HepG2 (cell line): ENCODE data around the gene SMPD3.

Source experiments
- ATF5 ChIP-seq: sonication (generic); formaldehyde crosslinking; IDR thresholded peaks from 2 replicates; pipeline ENCODE4 v1.4.0; 2020; ENCODE audit warnings: mild to moderate bottlenecking, low read depth, missing genetic modification reagents
- CEBPB ChIP-seq: IDR thresholded peaks from 2 replicates; pipeline ENCODE4 v1.6.1; 2011; ENCODE audit warnings: low read depth, low read length, improper control_type of control experiment, borderline replicate concordance
- ETV6 ChIP-seq: sonication (generic); formaldehyde crosslinking; conservative IDR thresholded peaks from 2 replicates; pipeline ENCODE4 v1.4.0; 2020; ENCODE audit warnings: missing genetic modification reagents
- FOSL1 ChIP-seq: sonication (generic); formaldehyde crosslinking; IDR thresholded peaks from 2 replicates; pipeline ENCODE4 v1.9.0; 2021; ENCODE audit warnings: missing genetic modification reagents, borderline replicate concordance
- KMT2A ChIP-seq: sonication (generic); formaldehyde crosslinking; IDR thresholded peaks from 2 replicates; pipeline ENCODE4 v1.4.0; 2020; ENCODE audit warnings: missing genetic modification reagents
- MEF2D ChIP-seq: sonication (generic); formaldehyde crosslinking; IDR thresholded peaks from 2 replicates; pipeline ENCODE4 v1.5.1; 2020; ENCODE audit warnings: mild to moderate bottlenecking, missing genetic modification reagents
- PREB ChIP-seq: sonication (generic); formaldehyde crosslinking; IDR thresholded peaks from 2 replicates; pipeline ENCODE4 v1.4.0; 2020; ENCODE audit warnings: missing genetic modification reagents
- REST ChIP-seq, 2 experiments: IDR thresholded peaks; 2 replicates each; pipeline ENCODE4 v1.6.1; 2011 to 2012; ENCODE audit warnings: low read length in 2 of 2, borderline replicate concordance in 1 of 2, low read depth in 1 of 2, mild to moderate bottlenecking in 1 of 2, moderate library complexity in 1 of 2
- TAF15 ChIP-seq: fragments of 200-400 bp; formaldehyde crosslinking; IDR thresholded peaks from one replicate; pipeline ENCODE4 v1.6.1; 2018; ENCODE audit warnings: mild to moderate bottlenecking, low read depth, low read length; ENCODE audit not compliant: poor library complexity, severe bottlenecking
- ZNF280B ChIP-seq: sonication (generic); formaldehyde crosslinking; IDR thresholded peaks from 2 replicates; pipeline ENCODE4 v1.5.0; 2020; ENCODE audit warnings: missing genetic modification reagents, mild to moderate bottlenecking, borderline replicate concordance
- ZNF33A ChIP-seq: sonication (generic); formaldehyde crosslinking; IDR thresholded peaks from 2 replicates; pipeline ENCODE4 v1.5.1; 2020; ENCODE audit warnings: missing genetic modification reagents, mild to moderate bottlenecking, moderate library complexity, borderline replicate concordance
- ZNF704 ChIP-seq: sonication (generic); formaldehyde crosslinking; IDR thresholded peaks from 2 replicates; pipeline ENCODE4 v1.8.1; 2023; ENCODE audit warnings: mild to moderate bottlenecking, inconsistent platforms, moderate library complexity, missing genetic modification reagents, borderline replicate concordance

- TF ChIP-seq REST (IDR thresholded peaks at IDR 0.05; ENCODE audit: borderline replicate concordance in 1 of 2, low read depth in 1 of 2, low read length in 2 of 2) (no peak), ZNF33A (CRISPR knock-in tag) (no peak), PREB (CRISPR knock-in tag) (no peak), KMT2A (no peak), ZNF704 (CRISPR knock-in tag) (no peak), ETV6 (CRISPR knock-in tag) (no peak), ATF5 (CRISPR knock-in tag) (no peak), FOSL1 (CRISPR knock-in tag) (no peak), MEF2D (no peak), CEBPB (no peak), TAF15 (no peak), ZNF280B (no peak)
Measured at GRCh38 chr16:68403177-68403576, 45.1 kb downstream of the SMPD3 start.
